HCT116 (cell line): Measurements from ENCODE around the gene ETS2. TPM values are rescaled to one million over a fixed set of nuclear protein-coding genes. Genes with fewer than 3 reads are reported as not detected.

Source experiments
- ATAC-seq: fragments of 200-7000 bp; cut with Tn5 transposase; 2 replicates; pipeline ENCODE4 v1.9.1; 2020; ENCODE audit warnings: mild to moderate bottlenecking, moderate library complexity
- BruUV-seq: library from RNA; stranded (reverse); fragments of 400-500 nt; replicated peaks from 2 replicates; lab custom pipeline; 2021; lab: Mats Ljungman, UMichigan
- CTCF ChIA-PET: fragments of 300-600 bp; sonication (Branson Sonifier 250); formaldehyde crosslinking; loops from one replicate; lab custom pipeline; 2021; ENCODE audit warnings: antibody characterized with exemption; lab: Charles Lee
- POLR2A ChIA-PET: fragments of 300-600, 350-600 bp; sonication (Branson Sonifier 250); formaldehyde crosslinking; loops from one replicate; lab custom pipeline; 2021; ENCODE audit warnings: antibody characterized with exemption; lab: Charles Lee
- RAD21 ChIA-PET, 2 experiments: fragments of 300-600 bp; sonication (Branson Sonifier 250); formaldehyde crosslinking; loops; one replicate each; lab custom pipeline; 2023; ENCODE audit warnings: low total read pairs in 2 of 2; ENCODE audit not compliant: uncharacterized antibody in 2 of 2, unreplicated experiment in 2 of 2, low non-redundant PET in 1 of 2; lab: Charles Lee
- DNase-seq: peaks from one replicate; pipeline ENCODE4 v3.0.0-alpha.2; 2010; ENCODE audit warnings: low read depth, low spot score
- H2AFZ ChIP-seq: fragments of 200-600 bp; shearing (Covaris generic), sonication (generic); 2 replicates; pipeline ENCODE4 v1.6.1; 2017; ENCODE audit warnings: low read depth, mixed run types, mixed read lengths, antibody characterized with exemption, low read length; ENCODE audit not compliant: poor library complexity, severe bottlenecking
- H3K27ac ChIP-seq: 2 replicates; pipeline ENCODE4 v1.5.1; 2012; ENCODE audit warnings: low read depth, low read length
- H3K27me3 ChIP-seq: fragments of 200-600 bp; sonication (generic); 2 replicates; pipeline ENCODE4 v1.6.1; 2016; ENCODE audit warnings: mixed run types, low read length, mixed read lengths; ENCODE audit not compliant: insufficient read depth
- H3K36me3 ChIP-seq, 2 experiments: fragments of 200-500 bp in 1 of 2; fragments of 200-600 bp in 1 of 2; sonication (Bioruptor generic) in 1 of 2; sonication (generic) in 1 of 2; 2 replicates each; pipeline versions ENCODE4 v1.5.1 to v1.6.1; 2014 to 2016; ENCODE audit warnings: low read length in 2 of 2, inconsistent platforms in 1 of 2, mixed read lengths in 1 of 2, mixed run types in 1 of 2; ENCODE audit not compliant: insufficient read depth in 2 of 2, control insufficient read depth in 1 of 2
- H3K4me1 ChIP-seq, 2 experiments: fragments of 200-600 bp in 1 of 2; sonication (generic) in 1 of 2; 2 replicates each; pipeline versions ENCODE4 v1.5.1 to v1.6.1; 2012 to 2017; ENCODE audit warnings: low read length in 2 of 2, inconsistent platforms in 1 of 2, mild to moderate bottlenecking in 1 of 2, mixed read lengths in 1 of 2, mixed run types in 1 of 2, moderate library complexity in 1 of 2; ENCODE audit not compliant: insufficient read depth in 2 of 2, control insufficient read depth in 1 of 2
- H3K4me2 ChIP-seq: fragments of 200-600 bp; sonication (generic); 2 replicates; pipeline ENCODE4 v1.6.1; 2017; ENCODE audit warnings: mixed run types, low read length, mixed read lengths
- H3K4me3 ChIP-seq, 2 experiments: fragments of 200-600 bp in 1 of 2; sonication (generic) in 1 of 2; replicated peaks in 1 of 2; 2 replicates each; pipeline ENCODE4 v1.5.1; 2011 to 2016; ENCODE audit warnings: low read length in 2 of 2, control low read depth in 1 of 2, low read depth in 1 of 2, mild to moderate bottlenecking in 1 of 2, mixed read lengths in 1 of 2, mixed run types in 1 of 2
- H3K79me2 ChIP-seq: fragments of 200-600 bp; sonication (generic); 2 replicates; pipeline ENCODE4 v1.6.1; 2017; ENCODE audit warnings: mild to moderate bottlenecking, mixed run types, low read length, moderate library complexity, mixed read lengths; ENCODE audit not compliant: insufficient read depth
- H3K9ac ChIP-seq: fragments of 200-600 bp; sonication (generic); 2 replicates; pipeline ENCODE4 v1.6.1; 2016; ENCODE audit warnings: low read length, mixed read lengths
- H3K9me2 ChIP-seq: fragments of 200-600 bp; sonication (generic), shearing (Covaris generic); 2 replicates; pipeline ENCODE4 v1.6.1; 2017; ENCODE audit warnings: mixed run types, mild to moderate bottlenecking, moderate library complexity; ENCODE audit not compliant: insufficient read depth
- H3K9me3 ChIP-seq, 2 experiments: fragments of 200-500 bp in 1 of 2; fragments of 200-600 bp in 1 of 2; sonication (Bioruptor generic) in 1 of 2; sonication (generic) in 1 of 2; 2 replicates each; pipeline ENCODE4 v1.6.1; 2014 to 2017; ENCODE audit warnings: low read length in 2 of 2, mixed read lengths in 2 of 2, inconsistent platforms in 1 of 2, low read depth in 1 of 2, mild to moderate bottlenecking in 1 of 2, mixed run types in 1 of 2, moderate library complexity in 1 of 2; ENCODE audit not compliant: control insufficient read depth in 1 of 2, insufficient read depth in 1 of 2
- H4K20me1 ChIP-seq: fragments of 200-600 bp; sonication (generic), shearing (Covaris generic); 2 replicates; pipeline ENCODE4 v1.6.1; 2017; ENCODE audit warnings: mixed run types, mild to moderate bottlenecking, moderate library complexity; ENCODE audit not compliant: insufficient read depth
- CBX3 ChIP-seq: IDR thresholded peaks from 2 replicates; pipeline ENCODE4 v1.6.1; 2012; ENCODE audit warnings: low read depth
- CEBPB ChIP-seq: IDR thresholded peaks from 2 replicates; pipeline ENCODE4 v1.6.1; 2012; ENCODE audit warnings: low read depth
- EZH2phosphoT487 ChIP-seq: fragments of 200-600 bp; IDR thresholded peaks from 2 replicates; pipeline ENCODE4 v1.6.1; 2018; ENCODE audit warnings: antibody characterized with exemption, borderline replicate concordance
- FOSL1 ChIP-seq: IDR thresholded peaks from 2 replicates; pipeline ENCODE4 v1.6.1; 2012; ENCODE audit warnings: low read depth
- JUND ChIP-seq: IDR thresholded peaks from 2 replicates; pipeline ENCODE4 v1.6.1; 2012
- MAX ChIP-seq: IDR thresholded peaks from 2 replicates; pipeline ENCODE4 v1.6.1; 2012
- POLR2AphosphoS5 ChIP-seq: IDR thresholded peaks from 2 replicates; pipeline ENCODE4 v1.6.1; 2011; ENCODE audit warnings: mild to moderate bottlenecking, low read depth, low read length, moderate library complexity
- RAD21 ChIP-seq: IDR thresholded peaks from 2 replicates; pipeline ENCODE4 v1.6.1; 2012; ENCODE audit warnings: low read depth, mild to moderate bottlenecking
- REST ChIP-seq: IDR thresholded peaks from 2 replicates; pipeline ENCODE4 v1.6.1; 2012; ENCODE audit warnings: low read depth
- SIN3A ChIP-seq: IDR thresholded peaks from 2 replicates; pipeline ENCODE4 v1.6.1; 2012; ENCODE audit warnings: low read depth
- SP1 ChIP-seq: IDR thresholded peaks from 2 replicates; pipeline ENCODE4 v1.6.1; 2012; ENCODE audit warnings: low read depth
- SRF ChIP-seq: IDR thresholded peaks from 2 replicates; pipeline ENCODE4 v1.6.1; 2012; ENCODE audit warnings: low read depth
- ZFX ChIP-seq: fragments of 450-650 bp; IDR thresholded peaks from 2 replicates; pipeline ENCODE4 v1.6.1; 2017
- ZNF274 ChIP-seq: fragments of 200-500 bp; sonication (Bioruptor generic); IDR thresholded peaks from 2 replicates; pipeline ENCODE4 v1.6.1; 2014; ENCODE audit warnings: mild to moderate bottlenecking, low read depth, low read length, inconsistent platforms
- intact Hi-C: fragments of 100-400 bp; cut with micrococcal nuclease; formaldehyde crosslinking; loops from 2 replicates; pipeline ENCODE4 v1.10.0; 2022
- total RNA-seq: library from RNA; stranded (reverse); gene quantifications from one replicate; pipeline ENCODE4 v1.2.1, GENCODE V29; 2021; ENCODE audit not compliant: unreplicated experiment
- TF ChIP-seq, protein P1 (sequence below): IDR thresholded peaks from 2 replicates; pipeline ENCODE4 v1.6.1; 2011; ENCODE audit warnings: mild to moderate bottlenecking, low read length, moderate library complexity; ENCODE audit not compliant: insufficient replicate concordance; ENCODE audit errors: extremely low read depth
- TF ChIP-seq, protein P2 (sequence below): IDR thresholded peaks from 2 replicates; pipeline ENCODE4 v1.6.1; 2012

Gene ETS2
- total RNA-seq, 1 experiment from 2014 or later: 32.9 TPM

DNA sequence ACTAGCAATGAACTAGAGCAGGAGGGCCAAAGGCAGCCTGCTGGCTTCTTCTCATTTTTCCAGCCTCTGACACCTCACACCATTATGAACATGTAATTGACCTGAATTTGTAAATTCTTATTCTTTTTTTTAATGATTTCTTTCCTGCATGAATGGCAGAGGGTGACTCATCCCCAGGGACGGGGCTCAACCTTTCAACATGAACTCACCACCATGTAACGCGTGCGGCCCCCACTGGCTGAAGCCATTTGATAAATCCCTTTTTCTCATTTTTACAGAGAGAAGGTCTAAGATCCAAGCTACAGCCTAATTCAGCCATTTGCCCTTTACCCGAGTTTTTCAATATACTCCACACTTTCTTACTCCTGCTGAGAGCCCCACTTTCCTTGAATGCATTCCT lies 9.3 kb upstream of the ETS2 start:
- intact Hi-C loops: no loop called here
- no peak overlapping the region for H2AFZ ChIP-seq
- ChIA-PET POLR2A (interaction anchor here (3.6 kb wide), 1 partner anchor 9 kb away, joined by 27 read pairs; no protein-coding TSS in a partner anchor), RAD21 (no interaction called here), CTCF (interaction anchor here (0.7 to 1.6 kb wide), 2 partner anchors 9 to 21 kb away, joined by 3 read pairs; no protein-coding TSS in a partner anchor)
- no peaks in the 10 kb centered on the region for H4K20me1 ChIP-seq
- H3K27ac ChIP-seq: no peak overlapping the region; the same call in 1 of the 2 replicates
- no TSS peak for BruUV-seq
- ATAC-seq (no peak), DNase-seq (no peak)
- H3K79me2 ChIP-seq: no peaks in the 10 kb centered on the region
- no peak overlapping the region; the same call in 1 of the 2 replicates for H3K9ac ChIP-seq
- peaks cover 42 to 56% of the 10 kb centered on the region in 2 experiments for H3K4me1 ChIP-seq
- H3K36me3 ChIP-seq: no peaks in the 10 kb centered on the region
- no peak for TF ChIP-seq FOSL1
- no peak for TF ChIP-seq MAX
- TF ChIP-seq, protein P1, sequence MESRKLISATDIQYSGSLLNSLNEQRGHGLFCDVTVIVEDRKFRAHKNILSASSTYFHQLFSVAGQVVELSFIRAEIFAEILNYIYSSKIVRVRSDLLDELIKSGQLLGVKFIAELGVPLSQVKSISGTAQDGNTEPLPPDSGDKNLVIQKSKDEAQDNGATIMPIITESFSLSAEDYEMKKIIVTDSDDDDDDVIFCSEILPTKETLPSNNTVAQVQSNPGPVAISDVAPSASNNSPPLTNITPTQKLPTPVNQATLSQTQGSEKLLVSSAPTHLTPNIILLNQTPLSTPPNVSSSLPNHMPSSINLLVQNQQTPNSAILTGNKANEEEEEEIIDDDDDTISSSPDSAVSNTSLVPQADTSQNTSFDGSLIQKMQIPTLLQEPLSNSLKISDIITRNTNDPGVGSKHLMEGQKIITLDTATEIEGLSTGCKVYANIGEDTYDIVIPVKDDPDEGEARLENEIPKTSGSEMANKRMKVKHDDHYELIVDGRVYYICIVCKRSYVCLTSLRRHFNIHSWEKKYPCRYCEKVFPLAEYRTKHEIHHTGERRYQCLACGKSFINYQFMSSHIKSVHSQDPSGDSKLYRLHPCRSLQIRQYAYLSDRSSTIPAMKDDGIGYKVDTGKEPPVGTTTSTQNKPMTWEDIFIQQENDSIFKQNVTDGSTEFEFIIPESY: no peak
- TF ChIP-seq SIN3A: no peak
- no peak for TF ChIP-seq REST
- no peak for TF ChIP-seq ZFX
- TF ChIP-seq CEBPB: no peak
- TF ChIP-seq CBX3: no peak
- TF ChIP-seq ZNF274: no peak
- TF ChIP-seq JUND: no peak
- TF ChIP-seq, protein P2, sequence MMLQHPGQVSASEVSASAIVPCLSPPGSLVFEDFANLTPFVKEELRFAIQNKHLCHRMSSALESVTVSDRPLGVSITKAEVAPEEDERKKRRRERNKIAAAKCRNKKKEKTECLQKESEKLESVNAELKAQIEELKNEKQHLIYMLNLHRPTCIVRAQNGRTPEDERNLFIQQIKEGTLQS: no peak
- no peak for TF ChIP-seq SRF
- TF ChIP-seq EZH2phosphoT487: no peak
- TF ChIP-seq RAD21: no peak
- TF ChIP-seq SP1: no peak
- TF ChIP-seq POLR2AphosphoS5: no peak
- peak overlapping the region; percentile 62 for H3K4me2 ChIP-seq
- H3K4me3 ChIP-seq: no peak overlapping the region
- H3K9me2 ChIP-seq: no peaks in the 10 kb centered on the region
- H3K27me3 ChIP-seq: no peaks in the 10 kb centered on the region
- H3K9me3 ChIP-seq: no peaks in the 10 kb centered on the region
